Duodenal mucosa (tissue), 2 donors: ENCODE measurements around the gene BROX.
"Not testable (repeated sequence)": the region's sequence is repeated elsewhere in the genome, so short reads cannot be mapped to it uniquely, and the experiment has no call there.

Experiments used
- H3K27ac ChIP-seq: one replicate; pipeline ENCODE4 v1.7.0; 2013; ENCODE audit warnings: low read depth, low read length
- H3K27me3 ChIP-seq, 2 donors: one replicate each; pipeline ENCODE4 v1.7.0; 2013; ENCODE audit warnings: low read length in 2 of 2, control low read depth in 1 of 2; ENCODE audit not compliant: insufficient read depth in 2 of 2, control insufficient read depth in 1 of 2
- H3K36me3 ChIP-seq, 2 donors: one replicate each; pipeline ENCODE4 v1.7.0; 2013; ENCODE audit warnings: low read length in 2 of 2, control low read depth in 1 of 2; ENCODE audit not compliant: insufficient read depth in 2 of 2, control insufficient read depth in 1 of 2
- H3K4me1 ChIP-seq, 2 donors: one replicate each; pipeline ENCODE4 v1.7.0; 2013; ENCODE audit warnings: low read length in 2 of 2, control low read depth in 1 of 2; ENCODE audit not compliant: insufficient read depth in 2 of 2, control insufficient read depth in 1 of 2
- H3K4me3 ChIP-seq, 2 donors: one replicate each; pipeline ENCODE4 v1.7.0; 2013; ENCODE audit warnings: low read length in 2 of 2, low read depth in 1 of 2
- H3K9ac ChIP-seq, 2 donors: one replicate each; pipeline ENCODE4 v1.7.0; 2013; ENCODE audit warnings: low read length in 2 of 2, low read depth in 1 of 2
- H3K9me3 ChIP-seq, 2 donors: one replicate each; pipeline ENCODE4 v1.7.0; 2013; ENCODE audit warnings: low read length in 2 of 2, control low read depth in 1 of 2; ENCODE audit not compliant: control insufficient read depth in 1 of 2

The BROX gene

DNA sequence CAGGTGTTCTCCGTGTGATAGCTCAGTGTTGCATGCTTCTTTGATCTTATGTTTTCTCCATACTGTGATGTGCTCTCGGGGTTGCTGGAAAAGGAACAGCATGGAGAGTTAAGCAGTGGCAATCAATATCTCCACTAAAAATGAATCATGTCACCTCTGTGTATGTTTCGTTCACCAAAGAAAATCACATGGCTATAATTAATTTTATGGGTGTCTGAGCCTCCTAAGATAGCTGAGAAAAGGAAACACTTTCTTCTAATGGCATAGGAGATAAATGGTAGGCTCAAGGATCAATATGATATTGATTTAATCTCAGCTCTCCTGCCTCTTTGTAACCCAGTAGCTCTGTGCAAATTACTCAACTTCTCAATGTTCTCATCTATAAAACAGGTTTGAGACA, 38.9 kb downstream of the BROX start:
- Histone ChIP-seq H3K4me3 (no peak overlapping the region), H3K36me3 (no peaks in the 10 kb centered on the region), H3K9ac (no peak overlapping the region), H3K27ac (no peak overlapping the region), H3K27me3 (no peaks in the 10 kb centered on the region), H3K9me3 (no peaks in the 10 kb centered on the region), H3K4me1 (peaks cover 0 to 8% of the 10 kb centered on the region in 2 donors)

DNA sequence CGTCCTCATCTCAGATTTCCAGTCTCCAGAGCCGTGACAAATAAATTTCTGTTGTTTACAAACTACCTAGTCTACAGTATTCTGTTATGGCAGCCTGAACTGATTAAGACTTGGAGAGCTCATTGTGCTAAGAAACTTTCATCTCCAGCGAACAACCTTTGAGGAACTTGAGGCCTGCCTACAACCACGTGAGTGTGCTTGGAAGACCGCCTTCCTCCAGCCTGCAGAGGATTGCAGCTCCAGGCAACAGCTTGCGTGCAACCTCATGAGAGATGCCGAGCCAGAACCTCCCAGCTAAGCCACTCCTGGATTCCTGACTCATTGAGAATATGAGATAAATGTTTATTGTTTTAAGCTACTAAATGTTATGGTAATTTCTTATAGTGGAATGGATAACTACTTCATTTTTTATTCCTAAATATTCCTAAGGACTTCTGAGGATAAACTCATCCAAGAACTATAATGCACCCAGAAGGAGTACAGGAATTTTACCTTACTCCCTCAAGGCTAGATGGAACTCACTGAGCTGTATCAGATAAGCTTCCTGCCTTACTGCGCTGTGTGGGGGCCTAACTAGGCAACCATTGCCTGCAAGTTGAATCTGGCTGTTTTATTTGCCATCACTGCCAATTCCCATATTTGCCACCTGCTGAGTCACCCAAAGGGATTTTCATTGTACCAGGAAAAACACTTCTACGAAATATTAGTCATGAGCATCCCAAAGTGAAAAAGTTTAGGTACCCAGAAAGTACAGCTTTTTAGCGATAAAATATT, 42.2 kb downstream of the BROX start:
- no peak overlapping the region for H3K4me3 ChIP-seq
- H3K36me3 ChIP-seq, result no peaks in the 10 kb centered on the region
- no peak overlapping the region for H3K9ac ChIP-seq
- peaks cover 0 to 8% of the 10 kb centered on the region in 2 donors for H3K4me1 ChIP-seq
- H3K27ac ChIP-seq, result no peak overlapping the region
- no peaks in the 10 kb centered on the region for H3K27me3 ChIP-seq
- no peaks in the 10 kb centered on the region for H3K9me3 ChIP-seq

DNA sequence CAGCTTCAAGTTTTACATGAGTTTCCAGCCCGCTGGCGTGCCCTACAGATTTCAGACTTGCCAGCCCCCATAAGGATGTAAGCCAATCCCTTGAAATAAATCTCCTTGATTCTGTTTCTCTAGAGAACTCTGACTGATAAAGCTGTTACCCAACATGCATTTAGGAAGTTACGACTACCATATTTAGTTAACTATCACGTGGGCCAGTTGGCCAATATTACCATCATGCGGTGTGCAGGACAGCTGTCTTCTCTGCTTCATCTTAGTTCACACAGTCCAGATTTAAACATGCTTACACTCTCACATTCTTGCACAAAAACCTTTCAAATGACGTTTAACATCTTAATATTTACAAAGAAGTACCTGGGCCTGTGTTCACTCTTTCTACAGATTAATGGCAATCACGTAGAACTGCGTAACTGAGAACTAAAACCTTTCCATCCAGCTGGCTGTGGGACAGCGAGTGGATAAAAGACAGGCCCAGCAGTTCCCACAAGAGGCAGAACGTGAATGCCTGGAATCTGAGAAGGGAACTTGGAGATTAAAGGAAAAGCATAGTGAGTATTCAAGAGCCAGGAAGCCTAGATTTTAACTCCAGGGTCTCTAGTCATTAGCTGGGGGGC, 45.4 kb downstream of the BROX start:
- Histone ChIP-seq H3K27me3 (no peaks in the 10 kb centered on the region), H3K27ac (no peak overlapping the region), H3K9ac (no peak overlapping the region), H3K36me3 (no peaks in the 10 kb centered on the region), H3K4me1 (no peaks in the 10 kb centered on the region), H3K4me3 (no peak overlapping the region), H3K9me3 (no peaks in the 10 kb centered on the region)

GRCh38 chr1:222759451-222760035, 47.2 kb downstream of the BROX start:
- Histone ChIP-seq H3K4me3 (no peak overlapping the region), H3K9me3 (no peaks in the 10 kb centered on the region), H3K4me1 (no peaks in the 10 kb centered on the region), H3K27me3 (no peaks in the 10 kb centered on the region), H3K27ac (no peak overlapping the region), H3K9ac (no peak overlapping the region), H3K36me3 (no peaks in the 10 kb centered on the region)

DNA sequence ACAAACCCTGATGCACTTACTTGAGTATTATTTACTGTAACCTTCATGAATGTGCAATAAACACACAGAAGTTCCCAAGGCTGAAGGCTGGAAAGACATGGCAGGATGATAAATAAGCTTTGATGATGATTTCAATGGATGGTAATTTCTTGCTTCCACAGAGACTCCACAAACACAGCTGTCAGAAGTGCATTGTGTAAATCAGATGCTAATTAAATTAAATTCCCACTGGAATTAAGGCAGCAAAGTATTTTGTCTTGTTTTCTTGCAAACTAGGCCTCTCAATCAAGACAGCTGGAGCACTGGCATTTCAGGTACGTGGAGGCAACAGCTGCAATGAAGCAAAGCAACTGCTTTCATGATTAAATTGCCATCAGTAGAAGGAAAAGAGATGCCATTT, 48.7 kb downstream of the BROX start:
- no peaks in the 10 kb centered on the region for H3K36me3 ChIP-seq
- H3K4me3 ChIP-seq, result no peak overlapping the region
- H3K27me3 ChIP-seq, result no peaks in the 10 kb centered on the region
- no peaks in the 10 kb centered on the region for H3K4me1 ChIP-seq
- H3K9ac ChIP-seq, result no peak overlapping the region
- no peaks in the 10 kb centered on the region for H3K9me3 ChIP-seq
- H3K27ac ChIP-seq, result no peak overlapping the region

DNA sequence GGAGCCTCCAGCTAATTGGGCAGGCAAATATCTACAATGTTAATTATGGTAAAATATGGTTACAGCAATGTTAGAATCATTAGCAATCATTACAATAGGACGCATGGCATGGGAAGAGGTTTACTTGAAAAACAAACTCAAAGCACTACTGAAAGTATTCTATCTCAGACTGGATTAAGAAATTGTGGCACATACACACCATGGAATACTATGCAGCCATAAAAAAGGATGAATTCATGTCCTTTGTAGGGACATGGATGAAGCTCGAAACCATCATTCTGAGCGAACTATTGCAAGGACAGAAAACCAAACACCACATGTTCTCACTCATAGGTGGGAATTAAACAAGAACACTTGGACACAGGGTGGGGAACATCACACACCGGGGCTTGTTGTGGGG, 49.8 kb downstream of the BROX start:
- not testable (repeated sequence) for H3K4me3 ChIP-seq, H3K27ac ChIP-seq, H3K27me3 ChIP-seq, H3K9ac ChIP-seq, H3K4me1 ChIP-seq, H3K9me3 ChIP-seq, H3K36me3 ChIP-seq

DNA sequence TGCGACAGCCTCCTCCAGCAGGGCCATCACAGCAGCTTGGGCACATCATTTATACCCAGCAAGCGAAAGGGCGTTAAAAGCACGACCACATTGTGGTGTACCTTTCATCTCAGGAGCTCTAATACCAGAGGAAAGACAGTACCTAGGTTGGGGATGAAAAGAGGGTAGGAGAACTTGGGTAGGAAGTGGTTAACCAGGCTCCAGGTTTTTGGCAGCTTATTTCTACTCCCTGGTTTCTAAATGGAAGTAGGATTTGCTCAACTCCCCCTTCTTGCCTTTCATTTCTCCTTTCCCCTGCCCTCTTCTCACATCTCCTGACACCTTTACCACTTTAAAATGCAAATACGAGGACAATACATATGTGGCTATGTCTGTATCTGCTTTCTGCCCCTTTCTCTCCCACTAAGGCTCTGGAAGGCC, 54.8 kb downstream of the BROX start:
- no peaks in the 10 kb centered on the region for H3K36me3 ChIP-seq
- no peak overlapping the region for H3K9ac ChIP-seq
- H3K4me3 ChIP-seq, result no peak overlapping the region
- H3K27me3 ChIP-seq, result no peaks in the 10 kb centered on the region
- H3K9me3 ChIP-seq, result peaks cover 9 to 10% of the 10 kb centered on the region in 2 donors
- no peak overlapping the region for H3K27ac ChIP-seq
- no peaks in the 10 kb centered on the region for H3K4me1 ChIP-seq

DNA sequence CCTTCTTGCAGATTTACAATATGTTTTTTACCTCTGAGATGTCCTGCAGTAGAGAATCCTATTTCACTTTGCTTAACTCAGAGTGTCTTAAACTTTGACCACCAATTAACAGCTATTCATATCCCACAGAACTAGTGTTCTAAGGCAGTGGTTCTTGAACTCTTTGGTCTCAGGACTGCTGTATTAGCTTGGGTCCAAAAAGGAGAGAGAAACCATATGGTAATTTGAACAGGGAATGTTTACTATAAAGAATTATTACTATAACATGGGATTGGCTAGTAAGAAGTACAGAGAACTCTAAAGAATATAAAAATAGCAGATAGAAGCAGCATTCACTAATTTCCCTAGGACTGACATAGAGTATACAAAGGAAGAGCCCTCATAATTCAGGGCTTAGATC, 56.2 kb downstream of the BROX start:
- no peak overlapping the region for H3K4me3 ChIP-seq
- peaks cover 9 to 10% of the 10 kb centered on the region in 2 donors for H3K9me3 ChIP-seq
- no peak overlapping the region for H3K27ac ChIP-seq
- no peaks in the 10 kb centered on the region for H3K4me1 ChIP-seq
- H3K36me3 ChIP-seq, result no peaks in the 10 kb centered on the region
- no peaks in the 10 kb centered on the region for H3K27me3 ChIP-seq
- no peak overlapping the region for H3K9ac ChIP-seq

- H3K9me3 ChIP-seq, result peaks cover 9 to 10% of the 10 kb centered on the region in 2 donors
Observed at GRCh38 chr1:222769181-222769580, 56.8 kb downstream of the BROX start.

GRCh38 chr1:222769971-222770620, 57.7 kb downstream of the BROX start:
- Histone ChIP-seq H3K36me3 (no peaks in the 10 kb centered on the region), H3K9ac (no peak overlapping the region), H3K27ac (no peak overlapping the region), H3K27me3 (no peaks in the 10 kb centered on the region), H3K9me3 (peaks cover 9 to 10% of the 10 kb centered on the region in 2 donors), H3K4me1 (no peaks in the 10 kb centered on the region), H3K4me3 (no peak overlapping the region)

More at GRCh38 chr1:222769181-222769580, 56.8 kb downstream of the BROX start:
- Histone ChIP-seq H3K4me3 (no peak overlapping the region), H3K27ac (no peak overlapping the region), H3K4me1 (no peaks in the 10 kb centered on the region), H3K36me3 (no peaks in the 10 kb centered on the region), H3K9ac (no peak overlapping the region), H3K27me3 (no peaks in the 10 kb centered on the region)
